SU-DHL-6 (cell line): Measurements from ENCODE around the gene SLC12A8.

Source experiments
- H2AFZ ChIP-seq: fragments of 200-600 bp; sonication (generic); 2 replicates; pipeline ENCODE4 v1.6.1; 2014; ENCODE audit warnings: low read depth, mild to moderate bottlenecking, moderate library complexity, mixed read lengths, antibody characterized with exemption, low read length; ENCODE audit not compliant: severe bottlenecking
- H3F3A ChIP-seq: fragments of 200-600 bp; shearing (Covaris generic); 2 replicates; pipeline ENCODE4 v1.6.0; 2016; ENCODE audit warnings: antibody characterized with exemption, mild to moderate bottlenecking; ENCODE audit not compliant: insufficient read depth
- H3K27ac ChIP-seq: fragments of 200-600 bp; sonication (generic); 2 replicates; pipeline ENCODE4 v1.5.1; 2016; ENCODE audit warnings: low read depth, mild to moderate bottlenecking, low read length, moderate library complexity, mixed read lengths
- H3K27me3 ChIP-seq: fragments of 200-600 bp; sonication (generic), shearing (Covaris generic); 2 replicates; pipeline ENCODE4 v1.6.0; 2014; ENCODE audit warnings: mild to moderate bottlenecking, low read length
- H3K36me3 ChIP-seq: fragments of 200-600 bp; sonication (generic); 2 replicates; pipeline ENCODE4 v1.6.1; 2014; ENCODE audit warnings: mild to moderate bottlenecking, low read length, mixed read lengths
- H3K4me2 ChIP-seq: fragments of 300-600, 200-600 bp; shearing (Covaris generic), sonication (generic); 2 replicates; pipeline ENCODE4 v1.6.0; 2014; ENCODE audit warnings: low read length, low read depth, mild to moderate bottlenecking; ENCODE audit not compliant: poor library complexity, severe bottlenecking
- H3K4me3 ChIP-seq: fragments of 200-600 bp; sonication (generic); 2 replicates; pipeline ENCODE4 v1.5.1; 2014; ENCODE audit warnings: antibody characterized with exemption, low read length, mild to moderate bottlenecking, mixed read lengths; ENCODE audit not compliant: insufficient read depth, poor library complexity, severe bottlenecking
- H3K79me2 ChIP-seq: fragments of 200-600 bp; sonication (generic); 2 replicates; pipeline ENCODE4 v1.6.1; 2014; ENCODE audit warnings: mild to moderate bottlenecking, low read length, moderate library complexity; ENCODE audit not compliant: insufficient read depth
- H3K9ac ChIP-seq: fragments of 200-600 bp; sonication (generic); 2 replicates; pipeline ENCODE4 v1.7.0; 2014; ENCODE audit warnings: mild to moderate bottlenecking, low read length
- H3K9me2 ChIP-seq: fragments of 200-600 bp; sonication (generic); replicated peaks from 2 replicates; pipeline ENCODE4 v1.6.1; 2014; ENCODE audit warnings: low read length; ENCODE audit not compliant: insufficient read depth
- H3K9me3 ChIP-seq: fragments of 200-600 bp; sonication (generic); 2 replicates; pipeline ENCODE4 v1.6.1; 2014; ENCODE audit warnings: low read length, mixed read lengths; ENCODE audit not compliant: insufficient read depth
- H4K20me1 ChIP-seq: fragments of 200-600 bp; sonication (generic); 2 replicates; pipeline ENCODE4 v1.6.1; 2014; ENCODE audit warnings: low read depth, mild to moderate bottlenecking, antibody characterized with exemption, low read length, moderate library complexity, mixed read lengths
- CTCF ChIP-seq: fragments of 200-600 bp; sonication (generic); IDR thresholded peaks from one replicate; pipeline ENCODE4 v1.5.1; 2017; ENCODE audit warnings: antibody characterized with exemption, mild to moderate bottlenecking, low read length, moderate library complexity; ENCODE audit not compliant: insufficient read depth, poor library complexity, severe bottlenecking
- EZH2phosphoT487 ChIP-seq: fragments of 200-600 bp; sonication (generic), shearing (Covaris generic); conservative IDR thresholded peaks from 2 replicates; pipeline ENCODE4 v1.6.1; 2018; ENCODE audit warnings: mild to moderate bottlenecking, antibody characterized with exemption, low read length, moderate library complexity, mixed read lengths

Gene SLC12A8

GRCh38 chr3:125129512-125129997, 83.0 kb downstream of the SLC12A8 start:
- no peak for TF ChIP-seq EZH2phosphoT487
- TF ChIP-seq CTCF, result no peak
- Histone ChIP-seq H3F3A (no peaks in the 10 kb centered on the region), H3K9ac (no peak overlapping the region), H3K79me2 (no peaks in the 10 kb centered on the region), H4K20me1 (no peaks in the 10 kb centered on the region), H3K9me3 (no peaks in the 10 kb centered on the region), H3K36me3 (no peaks in the 10 kb centered on the region), H3K27ac (no peak overlapping the region), H2AFZ (no peak overlapping the region), H3K27me3 (no peaks in the 10 kb centered on the region), H3K9me2 (no peaks in the 10 kb centered on the region), H3K4me3 (no peak overlapping the region), H3K4me2 (no peak overlapping the region)

- Histone ChIP-seq H3K4me2 (no peak overlapping the region), H2AFZ (no peak overlapping the region)
Observed at GRCh38 chr3:125128861-125129501, 83.6 kb downstream of the SLC12A8 start.

GRCh38 chr3:125126323-125126722, 86.2 kb downstream of the SLC12A8 start:
- Histone ChIP-seq H4K20me1 (no peaks in the 10 kb centered on the region), H3K27me3 (no peaks in the 10 kb centered on the region), H3K9me2 (no peaks in the 10 kb centered on the region), H3F3A (no peaks in the 10 kb centered on the region), H3K9ac (no peak overlapping the region), H3K9me3 (no peaks in the 10 kb centered on the region), H3K4me3 (no peak overlapping the region), H3K79me2 (no peaks in the 10 kb centered on the region), H3K36me3 (no peaks in the 10 kb centered on the region), H3K27ac (no peak overlapping the region), H2AFZ (no peak overlapping the region), H3K4me2 (no peak overlapping the region)
- TF ChIP-seq EZH2phosphoT487 (no peak), CTCF (no peak)

More at GRCh38 chr3:125128861-125129501, 83.6 kb downstream of the SLC12A8 start:
- Histone ChIP-seq H4K20me1 (no peaks in the 10 kb centered on the region), H3K27ac (no peak overlapping the region), H3K27me3 (no peaks in the 10 kb centered on the region), H3K36me3 (no peaks in the 10 kb centered on the region), H3K9me3 (no peaks in the 10 kb centered on the region), H3F3A (no peaks in the 10 kb centered on the region), H3K9me2 (no peaks in the 10 kb centered on the region), H3K4me3 (no peak overlapping the region), H3K9ac (no peak overlapping the region), H3K79me2 (no peaks in the 10 kb centered on the region)
- no peak for TF ChIP-seq CTCF
- no peak for TF ChIP-seq EZH2phosphoT487
